ENCODE data around the gene RHCE.

GRCh38 chr1:25342846-25343245, 77.8 kb downstream of the RHCE start:
- TF ChIP-seq CTCF (IDR thresholded peaks at IDR 0.05) (no peak), POLR2A (IDR thresholded peaks at IDR 0.05) (no peak)
